HEK293T (cell line): ENCODE measurements around the gene AP3D1.

Experiments
- CTCF ChIA-PET: fragments of 350-600 bp; formaldehyde crosslinking; extraction: SDS; loops from one replicate; lab custom pipeline; 2021; ENCODE audit warnings: antibody characterized with exemption, inconsistent platforms; lab: Yijun Ruan, JAX
- POLR2A ChIA-PET: fragments of 350-600 bp; formaldehyde crosslinking; extraction: SDS; loops from one replicate; lab custom pipeline; 2020; ENCODE audit warnings: antibody characterized with exemption, inconsistent platforms; lab: Yijun Ruan, JAX
- DNase-seq: peaks from one replicate; pipeline ENCODE4 v3.0.0; 2012; ENCODE audit warnings: mixed read lengths; ENCODE audit errors: extremely low spot score
- ARNT ChIP-seq: fragments of 450-650 bp; IDR thresholded peaks from 2 replicates; pipeline ENCODE4 v1.6.1; 2017; ENCODE audit warnings: mild to moderate bottlenecking
- BHLHE40 ChIP-seq: fragments of 450-650 bp; IDR thresholded peaks from 2 replicates; pipeline ENCODE4 v1.6.1; 2016; ENCODE audit warnings: mild to moderate bottlenecking, moderate library complexity, borderline replicate concordance
- CTBP1 ChIP-seq: fragments of 450-650 bp; IDR thresholded peaks from 2 replicates; pipeline ENCODE4 v1.6.1; 2016; ENCODE audit warnings: borderline replicate concordance
- ELF4 ChIP-seq: fragments of 450-650 bp; IDR thresholded peaks from 2 replicates; pipeline ENCODE4 v1.6.1; 2017; ENCODE audit warnings: antibody characterized with exemption
- FOXA1 ChIP-seq: fragments of 450-650 bp; IDR thresholded peaks from 2 replicates; pipeline ENCODE4 v1.6.1; 2016; ENCODE audit warnings: mild to moderate bottlenecking
- FOXK2 ChIP-seq: fragments of 450-650 bp; IDR thresholded peaks from 2 replicates; pipeline ENCODE4 v1.6.1; 2016; ENCODE audit warnings: mild to moderate bottlenecking
- FOXM1 ChIP-seq: fragments of 450-650 bp; IDR thresholded peaks from 2 replicates; pipeline ENCODE4 v1.6.1; 2017; ENCODE audit warnings: mild to moderate bottlenecking, borderline replicate concordance
- HDGF ChIP-seq: fragments of 450-650 bp; IDR thresholded peaks from 2 replicates; pipeline ENCODE4 v1.6.1; 2017; ENCODE audit warnings: antibody characterized with exemption, borderline replicate concordance
- L3MBTL2 ChIP-seq: fragments of 450-650 bp; conservative IDR thresholded peaks from 2 replicates; pipeline ENCODE4 v1.6.1; 2016; ENCODE audit warnings: mild to moderate bottlenecking
- LEF1 ChIP-seq: fragments of 450-650 bp; IDR thresholded peaks from 2 replicates; pipeline ENCODE4 v1.6.1; 2017; ENCODE audit warnings: mild to moderate bottlenecking, borderline replicate concordance
- NFRKB ChIP-seq: fragments of 450-650 bp; IDR thresholded peaks from 2 replicates; pipeline ENCODE4 v1.6.1; 2016; ENCODE audit warnings: mild to moderate bottlenecking, moderate library complexity
- PKNOX1 ChIP-seq: fragments of 450-650 bp; IDR thresholded peaks from 2 replicates; pipeline ENCODE4 v1.6.1; 2016
- SP1 ChIP-seq: fragments of 450-650 bp; IDR thresholded peaks from 2 replicates; pipeline ENCODE4 v1.6.1; 2017
- SUZ12 ChIP-seq: fragments of 450-650 bp; IDR thresholded peaks from 2 replicates; pipeline ENCODE4 v1.6.1; 2016; ENCODE audit warnings: mild to moderate bottlenecking
- TARDBP ChIP-seq: fragments of 450-650 bp; IDR thresholded peaks from 2 replicates; pipeline ENCODE4 v1.6.1; 2016
- ZNF384 ChIP-seq: fragments of 450-650 bp; IDR thresholded peaks from 2 replicates; pipeline ENCODE4 v1.6.1; 2016

Gene AP3D1

GRCh38 chr19:2079865-2080301, 71.5 kb downstream of the AP3D1 start:
- CTCF ChIA-PET = no interaction called here

GRCh38 chr19:2079076-2079864, 72.1 kb downstream of the AP3D1 start:
- CTCF ChIA-PET = no interaction called here
- no peak for DNase-seq
- POLR2A ChIA-PET = no interaction called here
- no peak for TF ChIP-seq LEF1
- TF ChIP-seq FOXM1 = no peak
- TF ChIP-seq ARNT = no peak

More at GRCh38 chr19:2079865-2080301, 71.5 kb downstream of the AP3D1 start:
- POLR2A ChIA-PET = no interaction called here
- DNase-seq = no peak
- TF ChIP-seq FOXK2 = no peak
- TF ChIP-seq BHLHE40 = no peak
- no peak for TF ChIP-seq FOXM1
- no peak for TF ChIP-seq ELF4
- no peak for TF ChIP-seq SUZ12

- TF ChIP-seq ZNF384 = no peak
- TF ChIP-seq PKNOX1 = no peak
- no peak for TF ChIP-seq HDGF
- TF ChIP-seq BHLHE40 = no peak
- TF ChIP-seq SUZ12 = no peak
- CTCF ChIA-PET = no interaction called here
- POLR2A ChIA-PET = no interaction called here
- DNase-seq = no peak
Measured at GRCh38 chr19:2077833-2078619, 73.3 kb downstream of the AP3D1 start.

- DNase-seq = no peak
- TF ChIP-seq ARNT (no peak), BHLHE40 (no peak), L3MBTL2 (no peak), SUZ12 (no peak), FOXM1 (no peak), CTBP1 (no peak), TARDBP (no peak), HDGF (no peak), LEF1 (no peak)
- ChIA-PET POLR2A (no interaction called here), CTCF (no interaction called here)
Measured at GRCh38 chr19:2077398-2077797, 74.0 kb downstream of the AP3D1 start.

GRCh38 chr19:2076526-2076944, 74.8 kb downstream of the AP3D1 start:
- no peak for DNase-seq
- ChIA-PET POLR2A (no interaction called here), CTCF (no interaction called here)
- no peak for TF ChIP-seq BHLHE40
- TF ChIP-seq TARDBP = no peak
- no peak for TF ChIP-seq SUZ12
- no peak for TF ChIP-seq ARNT
- no peak for TF ChIP-seq PKNOX1
- no peak for TF ChIP-seq FOXK2
- TF ChIP-seq FOXM1 = no peak
- TF ChIP-seq CTBP1 = no peak
- no peak for TF ChIP-seq HDGF
- TF ChIP-seq NFRKB = no peak
- TF ChIP-seq LEF1 = no peak
- no peak for TF ChIP-seq L3MBTL2
- TF ChIP-seq ZNF384 = no peak

- POLR2A ChIA-PET = no interaction called here
Measured at GRCh38 chr19:2072757-2073551, 78.4 kb downstream of the AP3D1 start.

More at GRCh38 chr19:2072757-2073551, 78.4 kb downstream of the AP3D1 start:
- DNase-seq = no peak
- CTCF ChIA-PET = interaction anchor here (1.0 kb wide), 1 partner anchor 143 kb away, joined by 3 read pairs; no protein-coding TSS in a partner anchor
- no peak for TF ChIP-seq HDGF
- TF ChIP-seq FOXM1 = no peak
- TF ChIP-seq FOXA1 = no peak
- TF ChIP-seq ELF4 = no peak
- no peak for TF ChIP-seq ARNT
- no peak for TF ChIP-seq TARDBP
- no peak for TF ChIP-seq SUZ12
- TF ChIP-seq BHLHE40 = no peak
- no peak for TF ChIP-seq PKNOX1
- no peak for TF ChIP-seq NFRKB
- TF ChIP-seq CTBP1 = no peak
- TF ChIP-seq FOXK2 = no peak
- no peak for TF ChIP-seq L3MBTL2
- TF ChIP-seq ZNF384 = no peak
- no peak for TF ChIP-seq SP1
- no peak for TF ChIP-seq LEF1
